SKM-1 (cell line): ENCODE data around the gene GBP4.

Experiments used
- DNase-seq: peaks from one replicate; lab custom pipeline; 2025; ENCODE audit not compliant: unreplicated experiment; lab: John Stamatoyannopoulos, UW

GBP4 gene

DNA sequence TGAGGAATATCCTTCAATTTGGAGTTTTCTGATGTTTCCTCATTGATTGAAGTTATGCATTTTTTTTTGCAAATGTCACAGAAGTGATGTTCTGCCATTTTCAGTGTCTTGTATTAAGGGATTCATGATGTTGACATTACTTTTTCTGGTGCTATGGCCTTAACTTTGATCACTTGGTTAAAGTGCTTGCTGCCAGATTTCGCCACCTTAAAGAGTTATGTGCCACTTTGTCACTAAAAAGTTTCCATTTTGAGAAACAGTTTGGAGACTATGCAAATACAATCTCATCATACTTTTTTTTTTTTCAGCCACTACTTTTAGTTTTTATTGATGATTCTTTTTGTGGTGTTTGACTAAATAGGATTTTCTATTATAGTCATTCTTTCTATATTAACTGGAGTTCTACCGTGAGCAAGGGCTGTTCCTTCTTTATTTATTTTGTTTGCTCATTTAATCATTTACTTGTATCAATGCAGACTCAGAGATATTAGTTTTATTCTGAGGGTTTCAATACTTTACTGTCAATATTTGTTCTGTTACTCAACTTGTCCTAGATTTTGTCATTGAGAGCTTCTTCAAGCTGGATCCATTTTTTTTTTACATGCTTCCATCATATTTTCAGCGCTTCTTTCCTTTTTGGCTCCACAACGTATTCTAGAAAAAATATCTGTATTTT is 26.1 kb downstream of the GBP4 start:
- no peak for DNase-seq

DNA sequence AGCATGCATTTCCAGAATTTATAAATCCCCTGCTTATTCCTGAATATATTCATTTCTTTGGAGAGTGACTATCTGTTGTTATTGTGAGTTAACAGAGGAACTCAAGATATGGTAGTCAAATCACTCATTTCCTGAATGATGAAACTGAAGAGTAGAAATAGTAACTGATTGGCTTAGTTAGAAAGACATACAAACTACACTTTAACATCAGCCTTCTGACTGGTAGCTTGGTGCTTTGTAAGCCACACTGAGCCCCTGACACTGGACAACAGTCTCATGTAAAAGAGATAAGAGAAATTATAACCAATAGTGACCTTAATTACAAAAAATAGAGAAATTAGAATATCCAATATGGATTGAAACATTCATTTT is 27.7 kb downstream of the GBP4 start:
- DNase-seq: no peak

DNA sequence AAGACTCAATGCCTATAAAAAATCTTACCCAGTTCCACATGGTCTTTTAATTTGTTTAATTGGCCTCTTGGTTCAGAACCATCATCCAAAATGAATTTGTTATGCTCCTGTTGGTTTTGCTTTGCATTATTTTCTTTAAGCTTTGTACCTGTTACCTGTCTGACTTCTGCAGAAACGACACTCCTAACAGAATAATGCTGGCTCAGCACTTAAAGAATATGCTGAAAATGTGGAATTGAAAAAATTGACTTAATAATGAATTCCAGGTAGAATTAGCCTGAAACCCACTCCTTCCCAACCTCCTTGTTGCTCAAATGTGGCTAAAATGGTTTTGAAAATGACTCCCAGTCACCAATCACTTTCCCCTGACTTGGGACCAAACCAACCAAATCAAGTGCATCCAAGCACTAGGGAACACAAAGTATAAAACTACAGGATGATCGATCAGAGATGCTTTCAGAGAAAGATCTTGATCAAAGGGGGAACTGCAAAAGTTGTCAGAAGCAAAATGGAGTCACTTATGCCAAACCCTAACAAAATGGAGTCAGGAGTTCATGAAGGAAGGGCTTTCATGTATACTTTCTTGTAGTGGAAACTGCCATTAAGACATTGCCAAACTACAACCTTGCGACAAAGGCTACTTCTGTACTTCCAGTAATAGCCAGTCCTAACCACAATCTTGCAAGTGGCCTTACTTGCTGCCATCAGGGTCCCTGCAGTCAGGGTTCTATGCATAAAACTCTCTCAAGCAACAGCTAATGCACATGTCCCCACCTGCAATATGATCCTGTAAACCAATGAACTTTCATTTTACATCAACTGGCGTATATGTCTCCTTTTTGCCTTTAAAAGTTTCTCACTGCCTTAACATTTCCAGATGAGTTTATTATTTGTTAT is 28.3 kb downstream of the GBP4 start:
- DNase-seq: no peak

DNA sequence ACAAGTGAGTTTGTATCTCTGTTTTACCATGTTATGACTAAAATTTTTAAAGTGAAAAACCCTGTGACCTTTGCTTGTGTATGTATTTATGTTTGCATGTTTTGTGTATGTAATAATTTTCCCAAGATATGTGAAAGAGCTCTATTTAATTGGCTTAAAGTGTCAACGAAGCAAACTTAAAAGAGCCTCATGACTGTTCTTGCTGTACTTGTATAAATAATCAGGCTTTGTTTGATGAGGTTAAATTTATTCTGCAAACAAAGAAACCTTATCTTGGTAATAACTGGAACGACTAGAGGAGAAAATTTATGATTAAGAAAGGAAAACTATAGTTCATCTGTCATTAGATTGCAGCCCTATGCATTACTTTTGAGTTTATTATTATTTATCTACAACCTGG is 29.6 kb downstream of the GBP4 start:
- no peak for DNase-seq

DNA sequence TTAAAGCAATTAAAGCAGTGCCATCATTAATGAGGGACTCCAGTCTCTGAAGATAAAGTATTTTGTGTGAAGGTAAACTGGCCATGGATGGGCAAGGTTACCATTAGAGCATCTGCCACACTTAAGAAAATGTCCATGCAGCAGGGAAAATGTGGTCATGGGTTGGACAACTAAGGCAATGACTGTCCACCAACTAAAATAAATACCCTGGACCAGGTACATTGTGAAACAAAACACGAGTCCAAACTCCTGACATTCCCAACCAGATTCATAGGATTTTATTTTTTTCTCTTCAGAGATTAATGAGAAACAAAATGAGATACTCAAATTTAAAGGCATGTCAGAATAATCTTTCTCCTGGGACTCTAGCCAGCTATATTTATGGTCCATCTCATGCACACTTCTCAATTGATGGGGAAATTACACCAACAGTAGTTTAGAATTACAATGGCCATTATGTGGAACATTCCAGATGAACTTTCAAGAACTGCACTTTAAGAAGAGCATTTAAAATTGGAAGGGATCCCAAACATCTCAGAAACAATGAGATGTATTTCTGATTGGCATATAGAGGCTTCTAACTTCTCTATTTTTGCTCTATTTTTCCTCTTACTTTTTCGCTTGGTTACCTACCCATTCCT is 31.0 kb downstream of the GBP4 start:
- no peak for DNase-seq

DNA sequence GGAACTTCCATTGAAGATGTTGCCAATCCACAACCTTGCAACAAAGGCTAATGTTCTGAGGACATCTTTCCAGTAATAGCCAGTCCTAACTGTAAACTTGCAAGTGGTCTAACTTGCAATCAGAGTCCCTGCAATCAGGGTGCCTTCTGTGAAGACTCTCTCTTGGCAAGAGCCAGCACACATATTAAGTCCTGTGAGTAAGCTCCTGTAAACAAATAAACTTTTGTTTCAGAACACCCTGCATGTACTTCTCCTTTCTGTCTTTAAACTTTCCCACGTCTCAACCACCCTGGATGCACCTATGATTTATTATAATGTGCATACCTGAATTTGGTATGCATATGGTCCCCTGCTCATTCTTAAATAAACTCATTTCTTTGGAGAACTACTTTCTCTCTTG is 32.0 kb downstream of the GBP4 start:
- DNase-seq: no peak

DNA sequence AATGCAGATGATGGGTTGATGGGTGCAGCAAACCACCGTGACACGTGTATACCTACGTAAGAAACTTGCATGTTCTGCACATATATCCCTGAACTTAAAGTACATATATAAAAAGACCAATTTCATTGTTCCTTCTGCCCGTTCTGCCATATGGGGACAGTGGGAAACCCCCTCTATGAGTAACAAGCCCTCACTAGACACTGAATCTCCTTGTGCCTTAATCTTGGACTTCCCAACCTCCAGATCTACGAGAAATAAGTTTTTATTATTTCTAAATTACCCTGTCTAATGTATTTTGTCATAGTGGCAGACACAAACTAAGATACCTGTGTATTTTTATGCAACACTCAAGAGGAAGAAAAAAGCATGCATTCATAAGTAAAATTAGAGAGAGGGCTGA is 32.9 kb downstream of the GBP4 start:
- no peak for DNase-seq

DNA sequence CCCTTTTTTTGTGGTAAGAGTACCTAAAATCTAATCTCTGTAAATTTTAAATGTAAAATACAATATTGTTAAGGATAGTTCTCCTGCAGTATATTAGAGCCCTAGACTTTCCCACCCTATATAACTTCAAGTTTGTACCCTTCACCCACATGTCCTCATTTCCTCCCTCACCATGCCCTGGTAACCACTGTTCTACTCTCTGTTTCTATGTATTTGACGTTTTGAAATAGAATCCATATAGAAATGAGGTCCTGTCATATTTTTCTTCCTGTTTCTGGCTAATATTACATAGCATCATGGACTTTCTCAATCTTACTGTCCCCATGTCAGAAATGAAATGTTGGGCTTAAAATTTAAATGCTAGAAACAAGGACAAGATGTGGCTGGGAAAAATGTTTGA is 47.7 kb downstream of the GBP4 start:
- DNase-seq: no peak

DNA sequence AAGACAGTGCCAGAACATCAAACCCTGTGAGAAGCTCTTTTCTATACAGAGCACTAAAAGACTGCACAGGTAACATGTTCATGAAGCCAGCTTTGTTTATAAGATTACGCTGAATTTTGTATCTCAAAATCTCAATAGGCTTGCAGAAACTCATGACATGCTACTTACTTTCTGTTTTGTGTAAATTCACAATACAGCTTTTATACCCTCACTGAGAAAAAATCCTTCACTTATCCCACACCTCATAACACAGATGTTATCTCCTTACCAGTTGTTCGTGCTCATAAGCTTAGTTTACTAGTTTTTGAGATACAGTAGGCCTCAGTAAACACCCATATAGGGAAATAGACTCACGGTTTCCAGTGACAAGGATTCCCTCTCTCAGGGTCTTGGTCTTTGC is 48.8 kb downstream of the GBP4 start:
- no peak for DNase-seq

DNA sequence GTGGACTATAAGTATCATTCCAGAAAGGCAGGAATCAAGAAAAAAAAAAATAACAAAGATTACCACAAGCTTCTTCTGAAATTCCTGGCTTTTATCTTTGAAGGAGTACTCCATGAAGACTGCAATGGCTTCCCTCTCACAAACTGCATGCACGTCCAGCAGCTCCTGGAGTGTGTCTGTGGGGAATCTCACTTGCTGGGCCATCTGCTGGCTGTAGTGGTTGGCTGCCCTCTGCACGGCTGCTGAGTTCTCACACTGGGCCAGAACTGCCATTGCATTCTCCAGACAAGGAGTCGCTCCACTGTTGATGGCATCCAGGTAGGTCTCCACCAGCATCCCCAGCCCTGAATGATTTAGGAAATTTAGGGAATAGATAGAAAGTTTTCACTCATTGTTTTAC is 49.5 kb downstream of the GBP4 start:
- no peak for DNase-seq

DNA sequence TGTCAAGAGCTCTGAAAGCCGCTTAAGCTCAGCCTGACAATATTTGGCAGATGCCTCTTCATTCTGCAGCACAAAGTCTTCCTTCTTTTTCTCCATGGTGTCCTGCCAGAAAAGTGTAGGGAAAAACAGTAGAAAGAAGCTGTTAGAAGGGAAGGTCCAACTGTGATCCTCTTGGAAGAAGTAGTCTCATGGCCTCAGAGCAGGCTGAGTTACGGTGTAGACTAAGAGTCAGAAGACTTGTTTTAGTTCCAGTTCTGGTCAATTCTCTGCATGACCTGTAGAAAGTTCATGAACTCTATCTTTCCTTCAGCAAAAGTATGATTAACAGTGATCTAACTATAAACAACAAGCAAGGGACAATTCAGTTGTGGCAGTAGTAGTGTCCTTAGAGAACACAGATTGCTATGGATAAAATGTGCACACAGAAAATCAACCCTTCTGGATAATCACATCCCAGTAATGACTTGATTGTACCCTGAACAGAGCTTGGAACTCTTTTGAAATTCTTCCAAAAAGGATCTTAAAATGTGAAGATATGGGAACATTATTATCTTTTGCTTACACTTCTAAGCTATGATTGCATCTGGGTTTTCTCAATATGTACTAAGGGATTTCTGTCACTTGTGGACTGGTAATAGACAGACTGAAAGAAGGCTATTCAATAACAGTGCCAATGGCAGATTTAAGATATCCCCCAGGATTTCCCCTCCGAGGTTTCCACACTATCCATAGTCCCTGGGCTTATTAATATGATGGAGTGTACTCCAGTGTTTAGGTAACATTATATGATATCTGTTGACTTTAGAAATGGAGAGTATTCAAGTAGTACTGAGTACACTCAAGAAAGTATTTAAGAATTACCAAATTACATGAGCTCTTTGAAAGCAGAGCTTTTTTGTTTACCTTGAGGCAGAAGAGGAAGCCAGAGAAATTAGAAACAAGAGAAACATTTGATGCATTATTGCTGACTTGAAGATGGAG is 50.8 kb downstream of the GBP4 start:
- no peak for DNase-seq

DNA sequence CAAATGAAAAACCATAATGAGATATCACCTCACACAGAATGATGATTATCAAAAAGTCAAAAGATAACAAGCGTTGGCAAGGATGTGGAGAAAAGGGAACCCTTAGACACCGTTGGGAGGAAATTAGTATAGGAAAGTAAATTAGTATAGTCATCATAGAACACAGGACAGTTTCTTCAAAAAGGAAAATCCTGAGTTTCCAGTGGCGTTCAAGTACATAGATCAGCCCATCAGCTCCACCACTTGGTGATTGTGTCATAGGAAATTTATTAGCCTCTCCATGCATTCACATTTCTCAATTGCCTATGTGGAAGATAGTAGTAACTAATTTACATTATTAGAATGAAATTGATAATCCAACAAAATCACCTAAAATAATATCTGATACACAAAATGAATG is 52.0 kb downstream of the GBP4 start:
- DNase-seq: no peak

DNA sequence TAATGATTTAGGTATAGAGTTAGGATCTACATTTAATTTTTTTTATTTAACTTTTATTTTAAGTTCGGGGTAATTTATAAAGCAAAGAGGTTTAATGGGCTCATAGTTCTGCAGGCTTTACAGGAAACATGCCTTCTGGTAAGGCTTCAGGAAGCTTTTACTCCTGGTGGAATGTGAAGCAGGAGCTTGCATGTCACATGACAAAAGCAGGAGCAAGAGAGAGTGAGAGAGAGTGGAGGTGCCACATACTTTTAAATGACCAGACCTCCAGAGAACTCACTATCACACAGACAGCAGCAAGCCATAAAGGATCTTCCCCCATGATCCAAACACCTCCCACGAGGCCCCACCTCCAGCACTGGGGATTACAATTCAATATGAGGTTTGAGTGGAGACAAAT is 55.3 kb downstream of the GBP4 start:
- DNase-seq: no peak

DNA sequence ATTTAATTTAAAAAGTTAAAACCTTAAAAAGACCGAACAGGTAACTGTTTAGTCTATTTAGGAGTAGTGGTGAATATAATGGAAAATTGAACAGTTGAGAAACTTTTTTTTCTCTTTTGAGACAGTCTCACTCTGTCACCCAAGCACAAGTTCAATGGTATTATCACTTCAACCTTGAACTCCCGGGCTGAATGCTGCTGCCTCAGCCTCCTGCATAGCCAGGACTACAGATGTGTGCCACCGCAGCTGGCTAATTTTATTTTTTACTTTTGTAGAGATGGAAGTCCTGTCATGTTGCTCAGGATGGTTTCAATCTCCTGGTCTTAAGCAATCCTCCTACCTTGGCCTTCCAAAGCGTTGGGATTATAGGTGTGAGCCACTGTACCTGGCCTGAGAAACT is 56.6 kb downstream of the GBP4 start:
- no peak for DNase-seq

DNA sequence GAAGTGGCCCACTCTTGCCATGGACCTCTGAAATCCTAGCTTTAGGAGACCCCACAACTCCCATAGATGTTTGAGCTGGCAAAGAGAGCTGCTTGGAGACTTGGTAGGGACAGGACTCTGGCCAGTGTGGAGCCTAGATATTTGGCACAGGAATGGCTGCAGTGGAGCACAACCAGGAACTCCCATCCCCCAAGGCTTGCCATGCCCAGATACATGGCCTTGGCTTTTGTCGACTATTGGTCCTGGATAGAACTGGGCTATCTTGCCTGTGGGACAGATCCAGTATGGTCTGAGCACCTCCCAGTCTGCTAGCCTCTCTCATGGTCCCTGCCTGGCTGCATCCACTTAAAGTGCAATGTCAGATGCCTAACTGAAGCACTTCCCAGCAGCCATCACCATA is 65.0 kb downstream of the GBP4 start:
- no peak for DNase-seq
